ENCODE data around the gene MORF4L1.
"Not testable (repeated sequence)": the region's sequence is repeated elsewhere in the genome, so short reads cannot be mapped to it uniquely, and the experiment has no call there.

DNA sequence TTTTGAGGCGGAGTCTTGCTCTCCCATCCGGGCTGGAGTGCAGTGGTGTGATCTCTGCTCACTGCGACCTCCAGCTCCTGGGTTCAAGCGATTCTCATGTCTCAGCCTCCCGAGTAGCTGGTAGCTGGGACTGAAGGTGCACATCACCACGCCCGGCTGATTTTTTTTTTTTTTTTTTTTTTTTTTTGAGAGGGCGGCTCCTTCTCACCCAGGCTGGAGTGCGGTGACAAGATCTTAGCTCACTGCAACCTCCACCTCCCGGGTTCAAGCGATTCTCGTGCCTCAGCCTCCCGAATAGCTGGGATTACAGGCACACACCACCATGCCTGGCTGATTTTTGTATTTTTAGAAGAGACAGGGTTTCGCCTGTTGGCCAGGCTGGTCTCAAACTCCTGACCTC, 4.3 kb downstream of the MORF4L1 start:
- TF ChIP-seq, protein P1, sequence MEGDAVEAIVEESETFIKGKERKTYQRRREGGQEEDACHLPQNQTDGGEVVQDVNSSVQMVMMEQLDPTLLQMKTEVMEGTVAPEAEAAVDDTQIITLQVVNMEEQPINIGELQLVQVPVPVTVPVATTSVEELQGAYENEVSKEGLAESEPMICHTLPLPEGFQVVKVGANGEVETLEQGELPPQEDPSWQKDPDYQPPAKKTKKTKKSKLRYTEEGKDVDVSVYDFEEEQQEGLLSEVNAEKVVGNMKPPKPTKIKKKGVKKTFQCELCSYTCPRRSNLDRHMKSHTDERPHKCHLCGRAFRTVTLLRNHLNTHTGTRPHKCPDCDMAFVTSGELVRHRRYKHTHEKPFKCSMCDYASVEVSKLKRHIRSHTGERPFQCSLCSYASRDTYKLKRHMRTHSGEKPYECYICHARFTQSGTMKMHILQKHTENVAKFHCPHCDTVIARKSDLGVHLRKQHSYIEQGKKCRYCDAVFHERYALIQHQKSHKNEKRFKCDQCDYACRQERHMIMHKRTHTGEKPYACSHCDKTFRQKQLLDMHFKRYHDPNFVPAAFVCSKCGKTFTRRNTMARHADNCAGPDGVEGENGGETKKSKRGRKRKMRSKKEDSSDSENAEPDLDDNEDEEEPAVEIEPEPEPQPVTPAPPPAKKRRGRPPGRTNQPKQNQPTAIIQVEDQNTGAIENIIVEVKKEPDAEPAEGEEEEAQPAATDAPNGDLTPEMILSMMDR (conservative IDR thresholded peaks at IDR 0.05 in 1 of 2, IDR thresholded peaks at IDR 0.05 in 1 of 2; ENCODE audit: extremely low read depth in 1 of 2, insufficient read depth in 1 of 2, low read depth in 1 of 2, low read length in 2 of 2): not testable (repeated sequence)
- not testable (repeated sequence) for TF ChIP-seq EZH2 (IDR thresholded peaks at IDR 0.05; ENCODE audit: borderline replicate concordance, low read length)

All from mammary epithelial cell (primary cell).